Left ventricle myocardium inferior (tissue), 1 donor: Measurements from ENCODE around the gene PROSER2. TPM values are rescaled to one million over a fixed set of nuclear protein-coding genes. Genes with fewer than 3 reads are reported as not detected.
A peak's percentile ranks its signal among the peaks of the same experiment; 100 is the strongest.

Source experiments
- DNase-seq: peaks from one replicate; pipeline ENCODE4 v3.0.0-alpha.2; 2020
- H3K27ac ChIP-seq: fragments of 200-600 bp; replicated peaks from 2 replicates; pipeline ENCODE4 v1.8.0; 2021
- H3K27me3 ChIP-seq: fragments of 200-600 bp; 2 replicates; pipeline ENCODE4 v1.8.0; 2021; ENCODE audit warnings: low read depth
- H3K36me3 ChIP-seq: fragments of 200-600 bp; 2 replicates; pipeline ENCODE4 v1.8.0; 2021
- H3K4me1 ChIP-seq: fragments of 200-600 bp; 2 replicates; pipeline ENCODE4 v1.8.0; 2021
- H3K4me3 ChIP-seq: fragments of 200-600 bp; 2 replicates; pipeline ENCODE4 v1.8.0; 2021; ENCODE audit warnings: mild to moderate bottlenecking, moderate library complexity
- H3K9me3 ChIP-seq: fragments of 200-600 bp; replicated peaks from 2 replicates; pipeline ENCODE4 v1.8.0; 2021
- intact Hi-C: fragments of 100-400 bp; cut with micrococcal nuclease; formaldehyde crosslinking; loops from one replicate; pipeline ENCODE4 v1.11.0; 2022
- total RNA-seq: library from RNA; stranded (reverse); fragmentation: NEBNext Ultra II Directional; extraction: Animal tissue kit (Norgen Biotek cat#: 25700); gene quantifications from one replicate; pipeline ENCODE4 v1.2.1, GENCODE V29; 2021
- TF ChIP-seq, protein P1 (sequence below): fragments of 200-600 bp; IDR thresholded peaks from 2 replicates; pipeline ENCODE4 v1.8.0; 2021; ENCODE audit warnings: antibody characterized with exemption, mild to moderate bottlenecking, borderline replicate concordance
- donor health status: DM: no; HTN: yes; CAD: no; lungs with severe emphysema.

Gene PROSER2
- total RNA-seq, 1 donor from 2014 or later = 0.52 TPM

DNA sequence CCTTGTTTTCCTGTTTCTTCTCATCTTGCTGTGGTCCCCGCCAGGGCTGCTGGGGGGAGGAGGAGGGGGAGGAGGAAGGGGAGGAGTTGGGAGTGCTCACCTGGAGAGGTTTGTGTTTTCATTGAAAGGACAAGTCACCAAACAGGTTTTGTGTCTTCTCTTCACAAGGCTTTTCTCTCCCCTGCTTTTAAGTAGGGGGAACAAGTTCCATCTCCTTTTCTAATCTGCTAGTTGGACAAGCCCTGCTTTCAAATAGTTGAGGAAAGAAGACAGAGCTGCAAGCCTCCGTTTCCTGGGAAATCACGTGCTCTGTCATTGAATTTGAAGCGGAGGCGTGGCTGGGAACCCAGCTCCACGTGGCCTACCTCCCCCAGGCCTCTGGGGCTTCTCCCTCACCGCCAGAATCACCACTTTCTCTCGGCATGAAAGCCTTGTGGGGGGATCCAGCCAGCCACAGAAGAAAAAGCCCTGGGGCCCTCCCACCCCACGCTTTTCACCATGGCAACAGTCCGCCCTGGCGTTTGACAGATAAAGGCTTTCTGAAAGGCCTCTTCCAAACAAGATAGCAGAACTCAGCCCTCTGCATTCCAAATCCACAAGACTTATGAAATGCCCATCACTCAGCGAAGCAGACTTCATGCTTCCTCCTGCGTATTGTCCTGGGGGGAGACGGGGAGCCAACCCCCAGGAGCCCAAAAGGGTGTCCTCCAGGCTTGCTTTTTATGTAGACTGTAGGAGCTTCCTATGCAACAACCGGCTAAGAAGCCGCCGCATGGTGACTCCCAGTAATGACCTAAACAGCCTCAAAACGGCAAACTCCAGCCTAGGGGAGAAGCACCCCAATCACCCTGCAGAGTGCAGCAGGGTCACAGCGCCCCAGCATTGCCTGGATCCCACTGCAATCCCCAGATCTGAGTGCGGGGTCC, 51.7 kb downstream of the PROSER2 start:
- intact Hi-C loops = no loop called here
- peak overlapping the region; percentile 70 for H3K27ac ChIP-seq
- peaks cover 1% of the 10 kb centered on the region for H3K27me3 ChIP-seq
- TF ChIP-seq, protein P1, sequence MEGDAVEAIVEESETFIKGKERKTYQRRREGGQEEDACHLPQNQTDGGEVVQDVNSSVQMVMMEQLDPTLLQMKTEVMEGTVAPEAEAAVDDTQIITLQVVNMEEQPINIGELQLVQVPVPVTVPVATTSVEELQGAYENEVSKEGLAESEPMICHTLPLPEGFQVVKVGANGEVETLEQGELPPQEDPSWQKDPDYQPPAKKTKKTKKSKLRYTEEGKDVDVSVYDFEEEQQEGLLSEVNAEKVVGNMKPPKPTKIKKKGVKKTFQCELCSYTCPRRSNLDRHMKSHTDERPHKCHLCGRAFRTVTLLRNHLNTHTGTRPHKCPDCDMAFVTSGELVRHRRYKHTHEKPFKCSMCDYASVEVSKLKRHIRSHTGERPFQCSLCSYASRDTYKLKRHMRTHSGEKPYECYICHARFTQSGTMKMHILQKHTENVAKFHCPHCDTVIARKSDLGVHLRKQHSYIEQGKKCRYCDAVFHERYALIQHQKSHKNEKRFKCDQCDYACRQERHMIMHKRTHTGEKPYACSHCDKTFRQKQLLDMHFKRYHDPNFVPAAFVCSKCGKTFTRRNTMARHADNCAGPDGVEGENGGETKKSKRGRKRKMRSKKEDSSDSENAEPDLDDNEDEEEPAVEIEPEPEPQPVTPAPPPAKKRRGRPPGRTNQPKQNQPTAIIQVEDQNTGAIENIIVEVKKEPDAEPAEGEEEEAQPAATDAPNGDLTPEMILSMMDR = no peak
- peaks cover 50% of the 10 kb centered on the region for H3K4me1 ChIP-seq
- DNase-seq = peak; percentile 48
- no peak overlapping the region for H3K4me3 ChIP-seq
- H3K36me3 ChIP-seq = no peaks in the 10 kb centered on the region
- H3K9me3 ChIP-seq = no peaks in the 10 kb centered on the region

DNA sequence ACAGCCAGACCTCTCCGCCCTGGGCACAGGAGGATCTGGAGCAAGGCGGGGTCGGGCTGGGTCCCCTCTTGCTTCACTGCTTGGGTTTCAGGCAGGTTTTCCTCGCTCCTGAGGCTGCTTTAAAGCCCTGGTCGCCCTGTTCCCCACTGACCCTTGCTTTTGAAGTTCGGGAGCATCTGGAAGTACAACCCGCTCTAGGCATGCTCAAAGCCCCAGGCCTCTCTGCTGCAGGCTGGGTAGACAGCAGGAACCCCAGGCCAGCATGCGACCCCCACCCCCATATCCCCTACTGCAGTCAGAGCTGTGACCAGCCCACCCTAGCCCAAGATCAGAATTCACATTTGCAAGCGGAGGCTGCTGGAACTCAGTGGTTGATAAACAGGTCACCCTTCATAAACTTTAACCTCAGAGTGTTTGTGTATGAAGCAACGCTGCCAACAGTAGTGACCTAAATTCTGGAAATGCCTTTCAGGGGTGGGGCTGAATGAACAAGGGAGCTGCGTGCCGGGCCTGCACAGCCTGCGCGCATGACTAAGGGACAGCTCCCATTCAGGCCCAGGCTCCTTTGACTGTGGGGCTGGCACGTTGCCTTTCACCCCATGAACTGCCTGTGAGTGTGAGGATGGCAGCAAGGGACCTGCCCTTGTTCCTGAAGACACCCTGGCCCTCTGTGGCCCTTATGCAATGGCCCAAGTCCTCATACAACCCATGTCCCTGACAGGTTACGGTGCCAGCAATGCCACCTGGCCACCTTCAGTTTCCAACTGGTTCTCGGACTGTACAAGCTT, 52.5 kb downstream of the PROSER2 start:
- Histone ChIP-seq H3K36me3 (no peaks in the 10 kb centered on the region), H3K9me3 (no peaks in the 10 kb centered on the region), H3K27me3 (no peaks in the 10 kb centered on the region), H3K4me1 (peaks cover 43% of the 10 kb centered on the region), H3K4me3 (no peak overlapping the region), H3K27ac (peak overlapping the region; percentile 70)
- intact Hi-C loops = no loop called here
- TF ChIP-seq, protein P1 = no peak
- peak; percentile 77 for DNase-seq

DNA sequence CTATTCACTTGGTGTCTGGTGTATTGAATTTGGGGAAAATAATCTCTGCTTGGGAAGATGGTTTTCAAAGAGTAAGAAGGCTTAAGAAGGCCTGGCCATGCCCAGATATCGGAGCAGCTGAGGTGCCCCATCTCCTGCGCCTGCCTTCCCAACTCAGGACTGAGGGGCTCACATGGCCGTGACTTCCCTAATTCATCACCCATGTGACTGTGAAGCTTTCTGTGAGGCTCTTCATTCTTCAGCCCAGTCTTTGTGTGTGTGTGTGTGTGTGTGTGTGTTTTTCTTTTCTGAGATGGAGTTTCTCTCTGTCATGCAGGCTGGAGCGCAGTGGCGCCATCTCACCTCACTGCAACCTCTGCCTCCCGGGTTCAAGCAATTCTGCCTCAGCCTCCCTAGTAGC, 53.2 kb downstream of the PROSER2 start:
- no peak overlapping the region for H3K4me3 ChIP-seq
- no peak for DNase-seq
- H3K36me3 ChIP-seq = no peaks in the 10 kb centered on the region
- no peaks in the 10 kb centered on the region for H3K27me3 ChIP-seq
- intact Hi-C loops = no loop called here
- no peaks in the 10 kb centered on the region for H3K9me3 ChIP-seq
- TF ChIP-seq, protein P1 = no peak
- peak overlapping the region; percentile 70 for H3K27ac ChIP-seq
- peaks cover 37% of the 10 kb centered on the region for H3K4me1 ChIP-seq

DNA sequence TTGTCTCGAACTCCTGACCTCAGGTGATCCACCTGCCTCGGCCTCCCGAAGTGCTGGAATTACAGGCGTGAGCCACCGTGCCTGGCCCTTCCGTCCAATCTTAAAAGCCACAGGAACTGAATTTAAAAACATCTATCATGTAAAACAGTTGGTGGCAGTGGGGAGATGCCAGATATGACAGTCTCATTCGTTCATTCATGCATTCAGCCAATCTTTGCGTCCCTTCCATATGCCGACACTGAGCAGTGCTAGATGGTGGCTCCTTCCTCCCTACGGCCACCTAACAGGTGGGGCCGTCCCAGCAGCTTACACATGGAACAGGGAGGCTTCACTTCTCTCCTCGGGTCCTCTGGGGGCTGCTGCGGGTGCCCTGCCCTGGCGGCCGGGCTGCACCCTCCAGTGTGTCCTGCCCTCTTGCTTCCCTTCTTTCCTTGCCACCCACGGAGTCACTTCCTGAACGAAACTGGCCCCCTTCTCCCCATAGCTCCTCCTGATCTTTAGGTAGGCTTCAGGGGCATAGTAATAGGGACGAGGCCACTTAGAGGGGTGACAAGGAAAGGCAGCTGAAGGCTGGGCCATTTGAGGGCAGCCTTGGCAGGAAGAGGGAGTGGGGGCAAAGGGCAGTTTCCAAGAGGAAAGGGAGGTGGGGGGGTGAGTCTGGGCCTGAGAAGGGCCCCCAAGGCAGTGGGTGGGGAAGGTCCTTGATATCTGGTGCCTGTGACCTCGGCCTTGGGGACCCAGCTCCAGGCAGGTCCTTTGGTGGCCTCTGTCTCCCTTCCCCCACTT, 53.8 kb downstream of the PROSER2 start:
- TF ChIP-seq, protein P1 = no peak
- intact Hi-C loops = no loop called here
- H3K27ac ChIP-seq = no peak overlapping the region
- no peaks in the 10 kb centered on the region for H3K9me3 ChIP-seq
- no peaks in the 10 kb centered on the region for H3K36me3 ChIP-seq
- H3K4me3 ChIP-seq = no peak overlapping the region
- H3K4me1 ChIP-seq = peaks cover 30% of the 10 kb centered on the region
- no peaks in the 10 kb centered on the region for H3K27me3 ChIP-seq
- DNase-seq = no peak

DNA sequence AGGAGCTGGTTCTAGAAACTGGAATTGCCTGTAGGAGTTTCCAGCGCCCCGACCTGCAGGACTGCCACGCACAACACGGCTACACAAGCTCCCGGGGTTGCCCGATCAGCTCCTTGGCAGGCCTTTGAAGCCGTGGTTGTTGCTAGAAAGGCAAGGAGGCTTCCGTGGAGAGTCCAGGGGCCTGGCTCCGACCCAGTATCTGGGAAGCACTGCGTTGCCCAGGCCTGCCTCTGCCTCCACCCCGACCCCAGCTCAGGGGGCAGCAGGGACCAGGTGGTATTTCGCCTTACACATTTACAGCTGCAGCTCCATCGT, 54.4 kb downstream of the PROSER2 start:
- intact Hi-C loops = no loop called here
- no peak for DNase-seq

More for the DNA sequence above, 54.4 kb downstream of the PROSER2 start:
- Histone ChIP-seq H3K27ac (no peak overlapping the region), H3K9me3 (no peaks in the 10 kb centered on the region), H3K4me1 (peaks cover 25% of the 10 kb centered on the region), H3K27me3 (no peaks in the 10 kb centered on the region), H3K4me3 (no peak overlapping the region), H3K36me3 (no peaks in the 10 kb centered on the region)
- TF ChIP-seq, protein P1 = no peak
